ENCODE results near the gene CYB5D1. TPM values are rescaled to one million over a fixed set of nuclear protein-coding genes. Genes with fewer than 3 reads are reported as not detected.

Gene CYB5D1
- total RNA-seq, 2 donors from 2014 or later: 8.3 to 9.0 TPM

DNA sequence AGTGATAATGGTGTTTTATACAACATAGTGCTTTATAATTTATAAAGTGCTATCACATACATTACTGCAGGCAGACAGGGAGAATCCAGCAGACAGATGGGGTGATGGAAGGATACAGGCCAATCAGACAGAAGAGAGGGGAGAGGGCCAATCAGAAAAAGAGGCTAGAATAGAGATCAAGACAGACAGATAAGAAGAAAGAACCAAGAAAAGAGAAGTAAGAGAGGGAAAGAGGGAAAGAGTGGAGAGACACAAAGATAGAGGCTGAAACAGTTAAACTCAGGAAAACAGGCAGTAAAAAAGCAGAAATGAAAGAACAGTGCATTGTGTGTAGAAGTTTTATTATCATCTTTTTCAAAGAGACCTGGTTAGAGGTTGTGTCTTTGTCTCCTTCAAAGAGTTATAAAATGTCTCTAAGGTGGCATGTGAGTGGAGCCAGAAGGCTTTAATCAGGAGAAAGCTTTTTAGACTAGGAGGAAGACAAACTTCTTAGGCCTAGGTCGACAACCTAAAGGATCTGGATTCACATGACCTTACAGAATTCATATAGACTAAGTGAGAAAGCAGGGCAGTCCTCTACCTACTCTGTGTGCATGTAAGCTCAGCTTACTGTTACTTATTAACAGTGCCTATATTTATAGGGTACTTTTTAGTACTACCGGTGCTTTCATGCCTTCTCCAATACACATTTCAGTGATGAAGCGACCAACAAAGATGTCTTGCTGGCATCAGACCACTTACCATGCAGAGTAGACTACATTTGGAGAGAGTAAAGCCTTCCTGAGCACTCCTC, 22.5 kb downstream of the CYB5D1 start:
- DNase-seq (no peak), ATAC-seq (peak; percentile 32)
- intact Hi-C loops (cut with DNase I, micrococcal nuclease): no loop called here

DNA sequence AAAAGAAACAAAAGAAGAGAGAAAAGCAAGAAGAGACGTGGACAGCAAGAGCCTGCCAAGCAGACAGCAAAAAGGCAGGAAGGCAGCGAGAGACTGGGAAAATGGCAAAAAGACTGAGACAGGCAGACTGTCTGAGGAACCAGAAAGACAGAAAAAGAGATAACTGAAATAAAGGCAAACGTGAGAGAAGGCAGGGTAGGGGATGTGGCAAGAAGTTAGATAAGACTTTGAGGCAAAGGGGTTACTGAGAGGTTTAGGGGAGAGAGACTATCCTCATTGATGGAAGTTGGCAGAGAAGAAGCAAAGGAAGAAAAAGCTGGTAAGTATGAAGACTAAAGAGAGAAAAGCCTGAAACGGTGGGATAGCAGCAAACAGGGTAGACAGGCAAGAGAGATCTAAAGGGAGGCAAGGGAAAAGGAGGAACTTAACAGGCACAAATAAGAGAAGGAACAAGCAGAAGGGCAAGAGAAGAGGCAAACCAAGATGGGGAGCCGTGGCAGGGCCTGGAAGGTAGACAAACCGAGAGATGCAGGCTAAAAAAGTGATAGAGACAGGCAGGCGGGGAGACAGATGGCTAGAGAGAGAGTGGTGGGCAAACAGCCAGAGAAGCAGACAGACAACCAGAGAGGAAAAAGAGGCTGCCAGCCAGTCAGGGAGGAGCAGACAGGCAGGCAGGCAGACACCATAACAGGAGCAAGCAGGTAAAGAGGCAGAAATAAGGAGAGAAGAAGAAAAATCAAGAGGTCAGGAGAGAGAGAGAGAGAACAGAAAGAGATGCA, 23.7 kb downstream of the CYB5D1 start:
- intact Hi-C loops (cut with DNase I, micrococcal nuclease): no loop called here
- DNase-seq (no peak), ATAC-seq (no peak)

DNA sequence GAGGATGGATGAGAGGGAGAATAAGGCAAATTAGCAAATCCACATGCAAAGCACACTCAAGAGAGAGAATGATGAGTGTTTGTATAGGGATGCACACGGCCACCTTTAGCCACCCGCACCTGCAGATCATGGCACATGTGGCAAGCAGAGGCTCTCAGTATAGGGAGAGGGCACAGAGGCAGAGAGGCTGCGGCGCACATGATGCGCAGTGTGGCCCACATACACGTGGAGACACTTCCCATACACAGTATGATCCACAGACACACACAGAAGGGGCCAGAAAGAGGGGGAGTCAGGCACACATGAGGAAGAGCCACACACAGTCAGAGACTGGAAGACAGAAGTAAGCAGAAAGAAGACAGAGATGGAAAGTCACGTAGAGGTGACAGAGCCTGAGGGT, 24.3 kb downstream of the CYB5D1 start:
- ATAC-seq: no peak
- intact Hi-C loops (cut with DNase I, micrococcal nuclease): no loop called here

DNA sequence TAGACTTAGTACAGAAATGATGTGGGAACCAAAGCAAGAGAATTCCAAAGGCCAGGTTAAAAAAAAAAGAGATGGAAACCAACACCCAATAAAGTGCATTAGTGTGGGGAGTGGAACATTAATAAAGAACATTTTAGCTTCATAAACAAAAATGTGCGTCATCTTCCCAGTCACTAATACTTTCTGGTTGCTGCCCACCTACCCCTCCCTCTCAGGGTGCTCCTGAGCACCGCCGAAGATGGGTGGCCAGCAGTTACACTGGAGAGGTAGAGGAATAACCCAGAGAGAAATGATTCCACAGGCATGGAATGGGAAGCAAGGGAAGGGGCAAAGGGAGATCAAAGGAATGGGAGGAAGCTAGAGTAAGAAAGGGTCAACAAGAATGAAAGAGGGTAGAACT, 24.8 kb downstream of the CYB5D1 start:
- DNase-seq: no peak
- intact Hi-C loops (cut with DNase I, micrococcal nuclease): no loop called here
- no peak for ATAC-seq

More for the DNA sequence above, 24.3 kb downstream of the CYB5D1 start:
- DNase-seq: no peak

DNA sequence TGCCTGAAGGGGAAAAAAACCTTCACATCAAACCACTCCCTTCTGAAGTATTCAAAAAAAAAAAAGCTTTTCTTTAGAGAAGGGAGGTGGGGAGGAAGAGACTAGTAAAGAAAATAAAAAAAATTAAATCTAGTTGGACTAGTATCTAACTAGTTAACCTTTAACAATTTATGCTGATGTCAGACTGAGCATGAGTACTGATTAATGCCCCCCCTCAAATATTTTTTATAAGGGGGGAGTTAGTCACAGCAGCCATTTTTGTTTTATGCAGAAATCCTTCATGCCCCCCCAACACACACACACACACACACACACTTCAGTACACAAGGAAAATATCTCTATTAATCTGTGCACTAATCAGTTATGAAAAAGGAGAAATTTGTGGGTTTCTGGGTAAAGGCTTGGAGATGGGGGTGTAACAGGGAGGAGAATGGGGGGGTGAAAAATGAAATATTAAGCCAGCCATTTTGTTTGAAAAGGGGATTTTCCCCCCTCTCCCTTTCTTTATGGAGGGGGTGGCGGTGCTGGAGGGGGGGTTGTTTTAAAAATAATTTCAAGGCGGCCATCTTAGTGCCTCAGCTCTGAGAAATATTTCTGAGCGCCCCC, 26.1 kb downstream of the CYB5D1 start:
- intact Hi-C loops (cut with DNase I, micrococcal nuclease): no loop called here
- ATAC-seq: no peak
- no peak for DNase-seq

DNA sequence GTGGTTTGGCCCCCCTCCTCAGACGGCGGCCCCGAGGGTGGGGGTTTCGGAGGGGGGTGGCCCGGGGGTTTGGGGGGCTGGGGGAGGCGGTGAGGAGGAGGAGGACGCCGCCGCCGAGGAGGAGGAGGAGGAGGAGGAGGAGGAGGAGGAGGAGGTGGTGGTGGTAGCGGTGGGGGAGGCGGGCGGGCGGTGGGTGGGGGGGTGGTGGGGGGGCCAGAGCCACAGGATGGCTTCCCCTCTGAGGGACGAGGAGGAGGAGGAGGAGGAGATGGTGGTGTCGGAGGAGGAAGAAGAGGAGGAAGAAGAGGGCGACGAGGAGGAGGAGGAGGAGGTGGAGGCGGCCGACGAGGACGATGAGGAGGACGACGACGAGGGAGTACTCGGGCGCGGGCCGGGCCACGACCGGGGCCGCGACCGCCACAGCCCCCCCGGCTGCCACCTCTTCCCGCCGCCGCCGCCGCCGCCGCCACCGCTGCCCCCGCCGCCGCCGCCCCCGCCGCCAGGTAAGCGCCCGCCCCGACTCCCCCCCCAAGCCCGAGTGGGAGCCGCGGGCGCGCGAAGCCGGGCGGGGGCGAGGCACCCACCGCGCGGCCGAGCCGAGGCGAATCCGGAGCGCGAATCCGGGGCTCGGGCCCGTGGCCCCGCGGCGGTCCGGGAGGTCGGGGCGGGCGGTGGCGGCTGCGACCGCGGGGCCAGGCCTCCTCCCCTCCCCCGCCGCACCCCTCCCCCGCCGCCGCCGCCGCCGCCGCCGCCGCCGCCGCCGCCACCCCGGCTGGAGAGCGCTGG, 27.0 kb downstream of the CYB5D1 start:
- ATAC-seq (no peak), DNase-seq (peak in 1 of 2 donors; percentile 50)
- intact Hi-C loops (cut with DNase I, micrococcal nuclease): no loop called here

DNA sequence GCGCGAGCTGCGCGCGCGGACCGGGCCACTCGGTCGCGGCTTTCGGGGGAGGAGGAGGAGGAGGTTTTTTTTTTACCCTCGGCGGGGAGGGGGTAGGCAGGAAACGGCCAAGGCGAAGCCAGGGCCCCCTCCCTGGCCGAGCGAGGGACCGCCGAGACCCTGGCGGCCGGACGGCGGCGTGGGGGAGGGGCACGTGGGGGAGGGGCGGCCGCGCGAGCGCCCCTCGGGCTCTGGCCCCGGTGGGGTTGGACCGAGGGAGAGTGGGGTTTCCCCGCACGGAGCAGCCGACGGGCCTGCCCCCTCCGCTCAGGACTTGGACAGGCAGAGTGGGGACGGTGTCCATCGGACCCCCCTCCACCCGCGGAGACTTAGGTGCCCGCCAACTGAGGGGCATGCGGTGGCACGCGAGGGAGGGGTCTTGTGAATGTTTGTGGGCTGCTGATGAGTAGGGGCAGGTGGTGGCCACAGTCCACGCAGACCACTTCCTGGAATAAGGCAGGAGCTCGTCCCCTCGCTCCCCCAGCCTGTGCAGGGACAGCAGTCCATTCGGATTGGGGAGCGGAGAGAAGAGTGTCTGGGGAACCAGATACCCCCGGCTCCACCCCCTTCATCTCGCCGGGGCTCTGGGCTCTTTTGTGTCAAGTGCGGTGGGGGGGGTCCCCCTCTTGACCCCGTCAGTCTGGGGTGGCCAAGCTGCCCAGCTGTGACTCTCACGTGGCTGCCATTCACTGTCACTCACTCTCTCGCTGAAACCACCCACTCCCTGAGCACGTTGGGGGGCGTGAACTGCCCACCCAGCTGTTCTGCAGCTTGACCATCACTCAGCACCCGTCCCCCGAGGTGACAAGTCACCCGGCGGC, 27.8 kb downstream of the CYB5D1 start:
- intact Hi-C loops (cut with DNase I, micrococcal nuclease): no loop called here
- ATAC-seq (peak; percentile 4), DNase-seq (peak; percentile 61)

DNA sequence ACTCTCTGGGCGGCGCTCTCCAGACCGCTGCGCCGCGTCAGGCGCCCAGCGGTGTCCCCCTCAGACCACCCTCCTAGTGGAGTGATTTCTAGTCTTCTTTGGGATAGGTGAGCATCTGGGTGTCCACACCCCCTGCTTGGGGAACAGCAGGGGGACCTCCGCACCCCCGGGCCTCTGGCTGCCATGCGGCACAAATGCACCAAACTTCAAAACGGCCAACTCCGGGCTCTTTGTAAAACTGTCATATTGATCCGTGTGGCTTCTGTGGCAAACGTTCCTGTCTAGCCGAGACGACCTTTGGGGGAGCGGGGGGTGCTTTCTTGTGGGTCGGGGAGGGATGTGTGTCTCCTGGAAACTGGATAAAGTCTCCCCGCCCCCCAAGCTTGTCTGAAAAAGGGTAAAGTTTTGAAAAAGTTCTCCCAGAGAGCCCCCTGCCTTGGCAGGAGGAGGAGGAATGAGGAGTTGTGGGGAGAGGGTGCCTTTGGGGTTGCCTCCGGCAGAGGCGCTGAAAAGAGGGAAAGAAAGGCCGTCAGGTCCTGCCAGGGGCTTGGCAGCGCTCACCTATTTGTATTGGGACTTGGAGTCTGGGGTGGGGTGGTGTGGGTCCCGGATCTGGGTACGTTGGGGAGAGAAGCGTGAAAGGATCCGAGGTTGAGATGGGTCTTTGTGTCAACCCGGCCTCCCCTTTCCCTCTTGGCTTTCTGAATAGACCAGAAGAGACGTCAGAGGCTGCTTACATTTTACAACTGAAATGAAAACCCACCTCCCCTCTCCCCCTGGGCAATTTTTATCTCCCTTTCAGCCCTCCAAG, 28.6 kb downstream of the CYB5D1 start:
- DNase-seq (peak; percentile 45 to 55), ATAC-seq (peak; percentile 1)
- intact Hi-C loops (cut with DNase I, micrococcal nuclease): no loop called here

DNA sequence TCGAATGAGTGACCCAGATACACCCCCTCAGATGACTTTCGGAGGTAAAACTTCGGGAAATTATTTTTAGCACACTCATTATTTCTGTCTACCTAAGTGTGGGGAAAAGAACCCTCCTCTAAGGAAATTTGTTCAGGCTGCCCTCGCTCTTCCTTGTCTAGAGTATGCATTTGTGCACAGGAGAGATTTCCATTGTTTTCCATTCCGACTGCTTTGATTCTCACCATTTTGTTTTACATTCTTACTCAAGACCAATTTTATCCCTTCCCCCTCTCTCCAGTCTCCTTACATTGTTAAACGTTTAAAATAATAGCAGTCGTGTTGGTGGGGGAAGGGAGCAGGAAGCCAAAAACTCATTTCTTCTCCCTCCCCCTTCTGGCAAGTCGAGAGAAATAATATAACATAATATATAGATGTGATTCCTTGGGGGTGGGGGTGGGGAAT, 29.3 kb downstream of the CYB5D1 start:
- no peak for DNase-seq
- intact Hi-C loops (cut with DNase I, micrococcal nuclease): no loop called here
- peak; percentile 17 for ATAC-seq

DNA sequence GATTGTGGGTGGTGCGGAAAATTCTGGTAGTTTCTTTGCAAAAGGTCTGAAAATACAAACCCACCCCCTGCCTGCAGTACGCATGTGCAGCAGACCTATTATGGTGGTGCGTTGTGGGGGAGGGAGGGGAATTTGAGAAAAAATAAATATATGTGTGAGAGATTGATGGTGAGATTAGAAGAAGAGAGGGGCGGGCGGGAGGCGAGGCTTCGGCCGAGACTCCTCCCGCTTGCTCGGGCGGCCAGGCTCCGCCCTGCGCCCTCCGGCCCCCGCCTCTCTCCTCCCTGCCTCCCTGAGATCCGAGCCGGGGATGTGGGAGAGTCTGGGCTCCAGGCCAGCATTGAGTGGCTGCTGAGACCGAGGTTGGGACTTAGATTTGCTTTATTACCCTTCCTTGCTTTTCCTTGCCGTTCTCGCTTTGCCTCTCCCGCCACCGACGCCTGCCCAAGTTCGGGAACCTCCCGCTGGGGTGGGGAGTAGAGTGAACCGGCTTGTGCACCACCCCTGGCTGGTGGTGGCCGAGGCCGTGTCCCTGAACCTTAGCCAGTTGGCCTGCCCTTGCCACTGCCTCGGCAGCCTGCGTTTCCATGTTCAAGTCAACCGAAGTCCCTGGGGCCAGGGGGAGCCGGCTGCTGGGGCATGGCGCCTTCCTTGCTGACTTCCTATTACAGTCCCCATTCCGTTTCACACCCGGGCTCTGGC, 29.8 kb downstream of the CYB5D1 start:
- intact Hi-C loops (cut with DNase I, micrococcal nuclease): no loop called here
- ATAC-seq (peak; percentile 81), DNase-seq (peak; percentile 94 to 95)

DNA sequence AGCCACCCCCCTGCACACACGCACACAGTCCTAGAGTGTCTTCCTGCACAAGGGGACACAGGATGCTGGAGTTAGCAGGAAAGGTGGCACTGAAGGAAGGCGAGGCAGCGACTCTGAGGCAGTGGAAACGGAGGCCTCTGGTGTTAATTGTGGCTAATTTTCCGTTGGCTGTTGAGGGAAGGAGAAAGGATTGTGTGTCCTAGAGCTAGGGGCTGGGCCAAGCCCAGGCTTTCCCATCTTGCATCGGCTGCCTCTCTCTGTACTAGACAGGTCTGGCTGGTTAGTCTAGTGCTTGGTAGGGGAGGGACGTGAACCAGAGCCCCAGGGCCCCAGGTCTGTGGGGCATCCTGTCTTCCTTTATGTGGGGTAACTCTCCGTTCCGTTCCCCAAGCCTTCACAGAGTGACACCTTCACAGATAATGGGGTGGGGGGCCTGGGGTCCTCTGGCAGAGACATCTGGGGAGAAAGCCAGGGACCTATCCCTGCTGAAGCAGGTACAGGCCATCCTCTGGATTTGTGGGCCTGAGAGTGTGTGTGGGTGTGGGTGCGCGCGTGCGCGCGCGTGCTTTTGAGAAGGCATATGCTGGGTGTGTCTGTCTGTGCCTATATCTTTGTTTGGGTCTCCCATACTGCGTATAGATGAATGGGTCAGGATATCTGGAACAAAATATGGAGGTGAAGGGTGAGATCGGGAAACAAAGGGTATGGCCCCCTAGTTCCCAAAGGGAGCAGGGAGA, 30.5 kb downstream of the CYB5D1 start, which contains the start of gene CHD3:
Gene CHD3, plus strand, starts transcription at position 606 of the 737 bp plus-strand sequence. CDS start 212 bp downstream, outside the sequence.
- peak; percentile 29 for ATAC-seq
- DNase-seq: peak; percentile 50 to 63
- intact Hi-C loops (cut with DNase I, micrococcal nuclease): no loop called here

DNA sequence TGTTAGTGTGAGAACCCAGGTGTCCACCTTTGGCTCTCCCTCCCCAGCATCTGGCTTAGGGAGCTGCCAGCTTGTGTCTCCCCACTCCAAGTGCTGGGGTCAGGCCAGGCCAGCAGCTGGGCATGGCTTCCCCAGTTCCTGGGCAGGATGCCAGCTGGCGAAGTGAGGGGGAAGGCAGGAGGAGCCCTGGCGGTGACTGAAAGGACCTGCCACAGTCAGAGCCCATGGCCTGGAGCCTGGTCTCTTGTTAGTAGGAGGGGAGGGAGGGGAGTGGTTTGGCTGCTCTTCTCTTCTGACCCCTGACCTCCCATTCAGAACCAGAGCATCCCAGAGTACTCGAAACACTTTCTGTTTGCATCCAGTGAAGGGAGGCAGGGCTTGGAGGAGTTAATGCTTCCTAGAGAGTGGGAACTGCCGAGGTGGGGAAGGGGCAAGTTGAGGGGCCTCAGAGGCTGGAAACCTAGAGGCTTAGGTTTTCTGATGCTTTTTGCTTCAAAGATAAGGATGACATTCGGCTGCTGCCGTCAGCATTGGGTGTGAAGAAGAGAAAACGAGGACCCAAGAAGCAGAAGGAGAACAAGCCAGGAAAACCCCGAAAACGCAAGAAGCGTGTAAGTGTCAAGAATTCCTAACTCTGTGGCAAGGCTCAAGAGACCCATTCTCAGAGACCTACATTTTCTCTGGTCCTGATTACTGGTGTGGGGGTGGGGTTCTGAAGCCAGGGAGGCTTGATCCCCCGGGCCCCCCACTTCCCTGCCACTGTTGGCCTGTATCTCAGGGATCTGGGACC, 31.6 kb downstream of the CYB5D1 start:
- DNase-seq (peak; percentile 96 to 98), ATAC-seq (peak; percentile 63)
- intact Hi-C loops (cut with DNase I, micrococcal nuclease): no loop called here

DNA sequence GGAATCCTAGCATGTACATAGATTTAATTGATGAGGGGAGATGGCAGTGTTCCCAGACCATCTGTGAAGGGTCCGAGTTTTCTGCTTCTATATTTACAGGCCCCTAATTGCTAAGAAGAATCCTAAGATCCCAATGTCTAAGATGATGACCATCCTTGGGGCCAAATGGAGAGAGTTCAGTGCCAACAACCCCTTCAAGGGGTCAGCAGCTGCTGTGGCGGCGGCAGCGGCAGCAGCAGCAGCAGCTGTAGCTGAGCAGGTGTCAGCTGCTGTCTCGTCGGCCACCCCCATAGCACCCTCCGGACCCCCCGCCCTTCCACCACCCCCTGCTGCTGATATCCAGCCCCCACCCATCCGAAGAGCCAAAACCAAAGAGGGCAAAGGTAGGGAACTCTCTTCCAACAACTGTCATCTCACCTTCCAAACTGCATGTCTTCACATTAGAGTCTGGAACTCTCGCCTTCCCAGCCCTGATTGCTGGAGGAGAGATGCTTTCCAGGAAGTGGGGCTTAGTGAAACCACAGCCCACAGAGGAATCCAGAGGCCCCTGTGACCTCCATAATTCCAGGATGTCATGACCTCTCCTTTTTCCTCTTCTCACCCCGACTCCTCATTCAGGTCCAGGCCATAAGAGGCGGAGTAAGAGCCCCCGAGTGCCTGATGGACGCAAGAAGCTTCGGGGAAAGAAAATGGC, 35.5 kb downstream of the CYB5D1 start:
- intact Hi-C loops (cut with DNase I, micrococcal nuclease): no loop called here
- DNase-seq: no peak
- no peak for ATAC-seq

DNA sequence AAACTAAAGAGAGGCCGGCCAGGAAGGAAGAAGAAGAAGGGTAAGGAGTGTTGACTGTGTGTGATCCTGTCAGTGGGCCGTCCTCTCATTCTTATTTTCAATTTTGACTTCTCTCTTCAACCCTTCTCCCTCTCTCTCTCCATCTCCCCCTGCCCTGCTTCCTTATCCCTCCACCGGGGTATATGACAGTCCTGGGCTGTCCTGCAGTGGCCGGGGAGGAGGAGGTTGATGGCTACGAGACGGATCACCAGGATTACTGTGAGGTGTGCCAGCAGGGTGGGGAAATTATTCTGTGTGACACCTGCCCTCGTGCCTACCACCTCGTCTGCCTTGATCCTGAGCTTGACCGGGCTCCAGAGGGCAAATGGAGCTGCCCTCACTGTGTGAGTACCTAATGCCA, 36.4 kb downstream of the CYB5D1 start:
- ATAC-seq (no peak), DNase-seq (no peak)
- intact Hi-C loops (cut with DNase I, micrococcal nuclease): no loop called here

DNA sequence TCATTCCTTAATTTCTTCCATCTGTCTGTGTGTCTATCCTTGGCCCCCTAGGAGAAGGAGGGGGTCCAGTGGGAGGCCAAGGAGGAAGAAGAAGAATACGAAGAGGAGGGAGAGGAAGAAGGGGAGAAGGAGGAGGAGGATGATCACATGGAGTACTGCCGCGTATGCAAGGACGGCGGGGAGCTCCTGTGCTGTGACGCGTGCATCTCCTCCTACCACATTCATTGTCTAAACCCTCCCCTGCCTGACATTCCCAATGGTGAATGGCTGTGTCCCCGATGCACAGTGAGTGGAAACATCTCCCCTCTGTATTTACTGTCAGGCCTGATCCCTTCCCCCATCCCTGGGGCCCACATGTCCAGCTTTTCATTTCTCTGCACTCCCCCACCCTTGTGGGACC, 37.1 kb downstream of the CYB5D1 start:
- no peak for DNase-seq
- intact Hi-C loops (cut with DNase I, micrococcal nuclease): loop anchor here in 1 of 2 donors (5.0 kb wide), 1 partner anchor 33 kb away; no protein-coding TSS in a partner anchor
- no peak for ATAC-seq

Data from left colon (tissue), 2 donors.